BLaER1 (cell line): ENCODE results near the gene GLB1L3.
A peak's percentile ranks its signal among the peaks of the same experiment; 100 is the strongest.
"Not testable (repeated sequence)": the region's sequence is repeated elsewhere in the genome, so short reads cannot be mapped to it uniquely, and the experiment has no call there.

Experiments used
- H3K27ac ChIP-seq: shearing (Covaris generic); formaldehyde crosslinking; 2 replicates; pipeline ENCODE4 v1.8.1; 2022
- H3K27me3 ChIP-seq: shearing (Covaris generic); formaldehyde crosslinking; 2 replicates; pipeline ENCODE4 v1.8.1; 2022
- H3K36me3 ChIP-seq: shearing (Covaris generic); formaldehyde crosslinking; 2 replicates; pipeline ENCODE4 v1.8.1; 2022
- H3K4me1 ChIP-seq: shearing (Covaris generic); formaldehyde crosslinking; 2 replicates; pipeline ENCODE4 v1.8.1; 2022
- H3K4me2 ChIP-seq: shearing (Covaris generic); formaldehyde crosslinking; 2 replicates; pipeline ENCODE4 v1.8.1; 2022
- H3K4me3 ChIP-seq: shearing (Covaris generic); formaldehyde crosslinking; 2 replicates; pipeline ENCODE4 v1.8.1; 2022
- H3K9ac ChIP-seq: shearing (Covaris generic); formaldehyde crosslinking; 2 replicates; pipeline ENCODE4 v1.8.1; 2022
- H3K9me3 ChIP-seq: shearing (Covaris generic); formaldehyde crosslinking; 2 replicates; pipeline ENCODE4 v1.8.1; 2022
- H4K20me1 ChIP-seq: shearing (Covaris generic); formaldehyde crosslinking; 2 replicates; pipeline ENCODE4 v1.8.1; 2022
- Cebpa-rat ChIP-seq: shearing (Covaris generic); IDR thresholded peaks from 2 replicates; pipeline ENCODE4 v1.8.1; 2022

The GLB1L3 gene

GRCh38 chr11:134339756-134340155 is 63.6 kb downstream of the GLB1L3 start:
- Histone ChIP-seq H3K27ac (no peak overlapping the region), H3K9me3 (no peaks in the 10 kb centered on the region)
- TF ChIP-seq Cebpa-rat: no peak

GRCh38 chr11:134340354-134340964 is 64.3 kb downstream of the GLB1L3 start:
- Histone ChIP-seq H3K27me3 (no peaks in the 10 kb centered on the region), H3K9me3 (no peaks in the 10 kb centered on the region), H3K9ac (no peak overlapping the region), H4K20me1 (no peaks in the 10 kb centered on the region), H3K4me1 (no peaks in the 10 kb centered on the region), H3K4me2 (no peak overlapping the region), H3K36me3 (no peaks in the 10 kb centered on the region), H3K4me3 (no peak overlapping the region), H3K27ac (no peak overlapping the region)
- TF ChIP-seq Cebpa-rat: no peak

More at GRCh38 chr11:134339756-134340155, 63.6 kb downstream of the GLB1L3 start:
- Histone ChIP-seq H3K27me3 (no peaks in the 10 kb centered on the region), H3K4me3 (no peak overlapping the region), H3K36me3 (no peaks in the 10 kb centered on the region), H4K20me1 (no peaks in the 10 kb centered on the region), H3K9ac (no peak overlapping the region), H3K4me1 (no peaks in the 10 kb centered on the region), H3K4me2 (no peak overlapping the region)

- Histone ChIP-seq H3K9ac (no peak overlapping the region), H3K27me3 (no peaks in the 10 kb centered on the region), H3K27ac (no peak overlapping the region), H3K36me3 (no peaks in the 10 kb centered on the region), H3K4me1 (peaks cover 10% of the 10 kb centered on the region), H3K9me3 (no peaks in the 10 kb centered on the region), H3K4me2 (no peak overlapping the region), H3K4me3 (no peak overlapping the region), H4K20me1 (no peaks in the 10 kb centered on the region)
- TF ChIP-seq Cebpa-rat: no peak
These were observed 65.8 kb downstream of the GLB1L3 start for GRCh38 chr11:134341805-134342571.

GRCh38 chr11:134342572-134343340 is 66.6 kb downstream of the GLB1L3 start:
- Histone ChIP-seq H3K4me1 (peaks cover 10% of the 10 kb centered on the region), H3K9ac (no peak overlapping the region), H4K20me1 (no peaks in the 10 kb centered on the region), H3K27me3 (no peaks in the 10 kb centered on the region), H3K9me3 (no peaks in the 10 kb centered on the region), H3K27ac (no peak overlapping the region), H3K4me3 (no peak overlapping the region), H3K36me3 (no peaks in the 10 kb centered on the region), H3K4me2 (no peak overlapping the region)
- TF ChIP-seq Cebpa-rat: no peak

GRCh38 chr11:134343646-134344045 is 67.5 kb downstream of the GLB1L3 start:
- Histone ChIP-seq H3K4me2 (no peak overlapping the region), H3K4me1 (peaks cover 10% of the 10 kb centered on the region), H3K27me3 (no peaks in the 10 kb centered on the region), H3K27ac (no peak overlapping the region), H3K9ac (no peak overlapping the region), H4K20me1 (no peaks in the 10 kb centered on the region), H3K36me3 (no peaks in the 10 kb centered on the region), H3K9me3 (no peaks in the 10 kb centered on the region), H3K4me3 (no peak overlapping the region)
- TF ChIP-seq Cebpa-rat: no peak

GRCh38 chr11:134344497-134345236 is 68.5 kb downstream of the GLB1L3 start:
- not testable (repeated sequence) for H3K9ac ChIP-seq, H3K4me2 ChIP-seq, H4K20me1 ChIP-seq, H3K36me3 ChIP-seq, H3K27ac ChIP-seq, H3K9me3 ChIP-seq, H3K27me3 ChIP-seq, H3K4me3 ChIP-seq
- peaks cover 16% of the 10 kb centered on the region for H3K4me1 ChIP-seq

GRCh38 chr11:134345237-134345550 is 69.0 kb downstream of the GLB1L3 start:
- Histone ChIP-seq H3K4me2 (no peak overlapping the region), H3K4me3 (no peak overlapping the region), H3K9me3 (no peaks in the 10 kb centered on the region), H3K4me1 (peaks cover 20% of the 10 kb centered on the region), H3K27me3 (no peaks in the 10 kb centered on the region), H3K9ac (no peak overlapping the region), H4K20me1 (no peaks in the 10 kb centered on the region), H3K36me3 (no peaks in the 10 kb centered on the region), H3K27ac (no peak overlapping the region)
- no peak for TF ChIP-seq Cebpa-rat

GRCh38 chr11:134346101-134346975 is 70.2 kb downstream of the GLB1L3 start:
- no peak overlapping the region for H3K27ac ChIP-seq
- H3K9me3 ChIP-seq: no peaks in the 10 kb centered on the region
- H3K4me3 ChIP-seq: no peak overlapping the region
- no peak overlapping the region for H3K9ac ChIP-seq
- H3K4me1 ChIP-seq: peaks cover 20% of the 10 kb centered on the region
- H3K4me2 ChIP-seq: peak overlapping the region; percentile 59
- H4K20me1 ChIP-seq: no peaks in the 10 kb centered on the region
- H3K27me3 ChIP-seq: no peaks in the 10 kb centered on the region
- no peak for TF ChIP-seq Cebpa-rat
- H3K36me3 ChIP-seq: no peaks in the 10 kb centered on the region

- Histone ChIP-seq H3K27ac (no peak overlapping the region), H3K36me3 (no peaks in the 10 kb centered on the region), H4K20me1 (no peaks in the 10 kb centered on the region), H3K4me2 (no peak overlapping the region), H3K9me3 (no peaks in the 10 kb centered on the region), H3K27me3 (no peaks in the 10 kb centered on the region), H3K4me3 (no peak overlapping the region), H3K9ac (no peak overlapping the region), H3K4me1 (peaks cover 20% of the 10 kb centered on the region)
- no peak for TF ChIP-seq Cebpa-rat
These were observed 70.8 kb downstream of the GLB1L3 start for GRCh38 chr11:134346976-134347350.
